Breast epithelium (tissue), 4 donors: ENCODE data around the gene CHCHD6. TPM values are rescaled to one million over a fixed set of nuclear protein-coding genes. Genes with fewer than 3 reads are reported as not detected.

Experiments
- DNase-seq, 2 donors: peaks; one replicate each; pipeline ENCODE4 v3.0.0-alpha.2; 2019; ENCODE audit warnings: low spot score in 2 of 2
- H3K27ac ChIP-seq, 2 donors: fragments of 200-600 bp; sonication (generic) in 1 of 2; one replicate each; pipeline ENCODE4 v1.5.1; 2016 to 2019; ENCODE audit warnings: mild to moderate bottlenecking in 1 of 2
- H3K27me3 ChIP-seq, 2 donors: fragments of 200-600 bp; sonication (generic) in 1 of 2; one replicate each; pipeline versions ENCODE4 v1.5.1 to v1.6.0; 2017 to 2019; ENCODE audit warnings: control low read depth in 1 of 2, mild to moderate bottlenecking in 1 of 2
- H3K36me3 ChIP-seq: fragments of 200-600 bp; one replicate; pipeline ENCODE4 v1.5.1; 2019
- H3K4me1 ChIP-seq, 2 donors: fragments of 200-600 bp; sonication (generic); one replicate each; pipeline ENCODE4 v1.5.1; 2016 to 2019; ENCODE audit warnings: control low read depth in 1 of 2
- H3K4me3 ChIP-seq, 3 donors: fragments of 200-600 bp; sonication (generic); 1 replicate in 2 of 3; 2 replicates in 1 of 3; pipeline ENCODE4 v1.5.1; 2016 to 2019; ENCODE audit warnings: mild to moderate bottlenecking in 3 of 3, moderate library complexity in 2 of 3
- H3K9me3 ChIP-seq, 2 donors: fragments of 200-600 bp; sonication (generic) in 1 of 2; one replicate each; pipeline ENCODE4 v1.5.1; 2016 to 2019; ENCODE audit warnings: control low read depth in 1 of 2
- POLR2A ChIP-seq: fragments of 450-650 bp; IDR thresholded peaks from one replicate; pipeline ENCODE4 v1.6.1; 2016; ENCODE audit warnings: antibody characterized with exemption, mild to moderate bottlenecking, moderate library complexity
- POLR2AphosphoS5 ChIP-seq, 3 donors: sonication (generic); formaldehyde crosslinking; IDR thresholded peaks; one replicate each; pipeline ENCODE4 v1.6.1; 2017; ENCODE audit warnings: antibody characterized with exemption in 3 of 3
- intact Hi-C: fragments of 100-400 bp; cut with DNase I; formaldehyde crosslinking; loops from one replicate; pipeline ENCODE4 v1.15.1; 2023; ENCODE audit warnings: low total_unique reads
- total RNA-seq, 3 donors: library from RNA; depleted of rRNA; stranded (reverse); fragments of >200 nt; gene quantifications; one replicate each; pipeline ENCODE4 v1.1.0, GENCODE V29; 2016
- TF ChIP-seq, protein P1 (sequence below), 3 donors: fragments of 450-650 bp; IDR thresholded peaks; one replicate each; pipeline ENCODE4 v1.5.1; 2016 to 2017; ENCODE audit warnings: antibody characterized with exemption in 3 of 3, mild to moderate bottlenecking in 3 of 3, moderate library complexity in 3 of 3

Gene CHCHD6
- total RNA-seq, 3 donors from 2014 or later = 12.2 to 21.2 (median 19.3) TPM

- intact Hi-C loops = no loop called here
- H3K27me3 ChIP-seq = no peaks in the 10 kb centered on the region
- TF ChIP-seq POLR2AphosphoS5 (IDR thresholded peaks at IDR 0.05) = no peak
- TF ChIP-seq POLR2A = no peak
- TF ChIP-seq, protein P1, sequence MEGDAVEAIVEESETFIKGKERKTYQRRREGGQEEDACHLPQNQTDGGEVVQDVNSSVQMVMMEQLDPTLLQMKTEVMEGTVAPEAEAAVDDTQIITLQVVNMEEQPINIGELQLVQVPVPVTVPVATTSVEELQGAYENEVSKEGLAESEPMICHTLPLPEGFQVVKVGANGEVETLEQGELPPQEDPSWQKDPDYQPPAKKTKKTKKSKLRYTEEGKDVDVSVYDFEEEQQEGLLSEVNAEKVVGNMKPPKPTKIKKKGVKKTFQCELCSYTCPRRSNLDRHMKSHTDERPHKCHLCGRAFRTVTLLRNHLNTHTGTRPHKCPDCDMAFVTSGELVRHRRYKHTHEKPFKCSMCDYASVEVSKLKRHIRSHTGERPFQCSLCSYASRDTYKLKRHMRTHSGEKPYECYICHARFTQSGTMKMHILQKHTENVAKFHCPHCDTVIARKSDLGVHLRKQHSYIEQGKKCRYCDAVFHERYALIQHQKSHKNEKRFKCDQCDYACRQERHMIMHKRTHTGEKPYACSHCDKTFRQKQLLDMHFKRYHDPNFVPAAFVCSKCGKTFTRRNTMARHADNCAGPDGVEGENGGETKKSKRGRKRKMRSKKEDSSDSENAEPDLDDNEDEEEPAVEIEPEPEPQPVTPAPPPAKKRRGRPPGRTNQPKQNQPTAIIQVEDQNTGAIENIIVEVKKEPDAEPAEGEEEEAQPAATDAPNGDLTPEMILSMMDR (IDR thresholded peaks at IDR 0.05) = no peak
These were observed 187.1 kb downstream of the CHCHD6 start for GRCh38 chr3:126891141-126891540.

DNA sequence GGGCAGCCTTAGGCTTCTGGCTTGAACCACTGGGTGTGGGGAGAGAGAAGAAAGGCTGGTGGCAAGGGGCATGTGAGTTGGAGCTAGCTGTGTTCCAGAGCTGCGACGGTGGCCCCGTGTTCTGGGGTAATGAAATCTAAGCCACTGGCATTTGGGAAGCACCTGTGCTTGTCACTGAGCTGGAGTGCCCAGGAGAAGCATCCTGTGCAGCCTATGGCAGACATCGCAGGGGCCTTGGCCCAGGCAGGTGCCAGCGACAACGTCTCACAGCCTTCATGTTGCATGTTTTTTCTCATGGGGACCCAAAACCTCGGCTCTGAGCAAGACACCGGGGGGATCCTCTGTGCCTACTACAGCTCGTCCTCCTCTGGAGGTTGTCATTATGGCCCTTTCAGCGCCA, 187.8 kb downstream of the CHCHD6 start:
- no peak overlapping the region for H3K27ac ChIP-seq
- no peaks in the 10 kb centered on the region for H3K9me3 ChIP-seq
- intact Hi-C loops = no loop called here
- no peaks in the 10 kb centered on the region for H3K4me1 ChIP-seq
- peak in 1 of 2 donors; percentile 27 for DNase-seq
- no peak overlapping the region for H3K4me3 ChIP-seq
- no peaks in the 10 kb centered on the region for H3K36me3 ChIP-seq
- H3K27me3 ChIP-seq = no peaks in the 10 kb centered on the region
- TF ChIP-seq, protein P1 (IDR thresholded peaks at IDR 0.05) = no peak
- TF ChIP-seq POLR2AphosphoS5 (IDR thresholded peaks at IDR 0.05) (no peak), POLR2A (no peak)

More at GRCh38 chr3:126891141-126891540, 187.1 kb downstream of the CHCHD6 start:
- Histone ChIP-seq H3K36me3 (no peaks in the 10 kb centered on the region), H3K4me1 (no peaks in the 10 kb centered on the region), H3K4me3 (no peak overlapping the region), H3K9me3 (no peaks in the 10 kb centered on the region), H3K27ac (no peak overlapping the region)
- peak in 1 of 2 donors; percentile 40 for DNase-seq

DNA sequence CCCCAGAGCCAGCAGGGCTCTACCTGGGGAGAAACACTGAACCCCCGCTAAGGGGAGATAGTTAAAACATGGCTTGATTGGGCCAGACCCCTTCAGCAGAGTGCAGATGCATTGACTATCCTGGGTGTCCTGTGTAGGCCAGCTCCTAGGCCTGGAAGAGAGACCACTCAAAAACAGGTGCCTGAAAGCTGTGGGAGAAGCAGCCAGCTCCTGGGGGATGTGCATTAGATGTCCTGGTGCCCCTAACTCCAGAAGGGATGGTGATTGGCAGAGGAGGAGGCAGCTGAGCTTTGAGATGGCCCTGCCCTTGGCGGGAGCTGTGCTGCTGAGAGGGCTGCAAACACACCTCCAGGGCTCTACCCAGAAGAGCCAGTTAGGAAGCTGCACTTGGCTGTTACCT, 189.6 kb downstream of the CHCHD6 start:
- no peaks in the 10 kb centered on the region for H3K4me1 ChIP-seq
- DNase-seq = no peak
- H3K27me3 ChIP-seq = no peaks in the 10 kb centered on the region
- H3K36me3 ChIP-seq = no peaks in the 10 kb centered on the region
- no peaks in the 10 kb centered on the region for H3K9me3 ChIP-seq
- TF ChIP-seq POLR2AphosphoS5 (IDR thresholded peaks at IDR 0.05) (no peak), POLR2A (no peak)
- TF ChIP-seq, protein P1 (IDR thresholded peaks at IDR 0.05) = no peak
- no peak overlapping the region for H3K4me3 ChIP-seq
- intact Hi-C loops = no loop called here
- H3K27ac ChIP-seq = no peak overlapping the region

DNA sequence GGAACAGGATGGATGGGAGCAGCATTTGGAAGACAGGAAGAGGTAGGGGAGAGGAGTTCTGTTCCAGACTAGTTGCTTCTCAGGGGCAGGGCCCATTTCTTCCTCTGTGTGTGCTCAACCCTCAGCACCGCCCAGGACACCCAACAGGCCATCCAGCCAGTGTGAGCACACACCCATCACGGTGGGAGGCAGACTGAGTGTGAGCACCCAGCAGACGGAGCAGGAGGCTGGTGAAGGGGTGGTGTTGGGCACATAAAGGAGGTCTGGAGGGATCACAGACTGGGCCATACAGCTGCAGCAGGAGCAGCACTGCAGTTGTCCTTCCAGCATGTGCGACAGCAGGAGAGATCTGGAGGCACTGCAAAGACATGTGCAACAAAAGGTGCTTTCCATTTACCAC, 190.4 kb downstream of the CHCHD6 start:
- H3K36me3 ChIP-seq = no peaks in the 10 kb centered on the region
- intact Hi-C loops = no loop called here
- H3K4me3 ChIP-seq = no peak overlapping the region
- H3K4me1 ChIP-seq = no peaks in the 10 kb centered on the region
- no peak for DNase-seq
- no peaks in the 10 kb centered on the region for H3K9me3 ChIP-seq
- no peak for TF ChIP-seq POLR2A
- TF ChIP-seq POLR2AphosphoS5 (IDR thresholded peaks at IDR 0.05) = no peak
- TF ChIP-seq, protein P1 (IDR thresholded peaks at IDR 0.05) = no peak
- no peak overlapping the region for H3K27ac ChIP-seq
- no peaks in the 10 kb centered on the region for H3K27me3 ChIP-seq

DNA sequence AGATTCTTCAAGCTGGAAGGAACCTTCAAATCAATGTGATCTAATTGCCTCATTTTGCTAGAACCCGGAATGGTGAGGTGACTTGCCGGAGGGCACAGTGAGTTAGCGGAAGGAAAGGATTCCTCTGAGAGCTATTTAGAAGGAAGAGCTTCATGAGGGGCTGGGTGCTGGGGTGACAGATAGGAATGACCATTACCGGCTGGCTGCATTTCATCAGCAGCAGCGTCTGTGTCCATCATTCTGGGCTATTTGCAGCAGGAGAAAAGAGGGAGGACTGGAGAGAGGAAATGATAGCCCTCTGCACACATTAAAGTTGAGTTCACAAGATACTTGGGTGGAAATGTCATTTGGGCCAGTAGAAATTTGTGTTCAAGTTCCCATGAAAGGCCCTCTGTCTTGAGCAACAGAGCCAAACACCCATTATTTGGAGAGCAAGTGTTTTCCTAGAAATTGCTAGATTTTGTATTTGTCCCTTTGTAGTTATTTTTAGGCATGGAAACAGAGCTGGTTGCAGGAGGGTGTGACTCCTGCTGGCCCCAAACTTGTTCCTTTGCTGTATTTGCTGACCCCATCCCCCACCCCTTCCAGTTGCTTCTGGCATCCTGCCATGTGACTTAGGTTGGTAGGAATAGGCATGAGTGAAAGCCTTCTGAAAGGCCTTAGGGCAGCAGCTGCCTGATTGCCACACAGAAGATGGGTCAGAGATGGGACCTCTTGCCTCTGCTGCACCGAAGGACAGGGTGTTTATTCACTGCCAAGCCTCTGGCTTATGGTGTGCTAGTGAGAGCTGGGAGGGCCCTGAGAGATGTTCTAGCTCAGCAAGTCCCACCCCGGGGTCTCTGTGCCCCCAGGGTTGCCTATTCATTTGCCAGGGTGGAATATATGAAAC, 191.4 kb downstream of the CHCHD6 start:
- intact Hi-C loops = no loop called here

More for the DNA sequence above, 191.4 kb downstream of the CHCHD6 start:
- Histone ChIP-seq H3K36me3 (no peaks in the 10 kb centered on the region), H3K9me3 (no peaks in the 10 kb centered on the region), H3K27ac (no peak overlapping the region), H3K27me3 (no peaks in the 10 kb centered on the region), H3K4me3 (no peak overlapping the region), H3K4me1 (no peaks in the 10 kb centered on the region)
- TF ChIP-seq, protein P1 (IDR thresholded peaks at IDR 0.05) = no peak
- TF ChIP-seq POLR2A (no peak), POLR2AphosphoS5 (IDR thresholded peaks at IDR 0.05) (no peak)
- DNase-seq = no peak
